GM21737 (cell line): ENCODE measurements around the gene GLIS1.

Experiments
- ATAC-seq: cut with Tn5 transposase; IDR thresholded peaks from one replicate; pipeline ENCODE4 v1.9.1; 2021; ENCODE audit warnings: mild to moderate bottlenecking, moderate library complexity; ENCODE audit not compliant: unreplicated experiment

GLIS1 gene

DNA sequence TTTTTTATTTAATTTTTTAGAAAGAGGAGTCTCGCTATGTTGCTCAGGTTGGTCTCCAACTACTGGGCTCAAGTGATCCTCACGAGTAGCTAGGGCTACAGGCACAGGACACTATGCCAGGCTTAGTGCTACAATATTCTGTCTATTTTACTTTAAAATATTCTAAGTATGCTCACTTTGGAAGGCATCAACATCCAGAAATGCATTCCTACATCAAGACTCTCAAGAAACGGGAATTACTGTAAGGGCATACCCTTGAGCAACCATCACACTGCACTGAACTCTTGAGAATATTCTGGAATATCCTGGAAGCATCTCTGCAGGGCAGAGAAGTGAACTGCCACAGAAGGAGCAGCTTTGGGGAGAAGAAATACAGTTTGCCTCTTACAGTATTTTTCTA is 280.3 kb downstream of the GLIS1 start:
- ATAC-seq: no peak
